SJSA1 (cell line): Measurements from ENCODE around the gene ZDHHC3. TPM values are rescaled to one million over a fixed set of nuclear protein-coding genes. Genes with fewer than 3 reads are reported as not detected.

Source experiments
- DNase-seq, 2 experiments: peaks; one replicate each; pipeline ENCODE4 v3.0.0-alpha.2; 2015 to 2020; ENCODE audit warnings: low spot score in 2 of 2, low read depth in 1 of 2
- H3K27ac ChIP-seq: fragments of 250-450 bp; sonication (Bioruptor Pico); 2 replicates; pipeline ENCODE4 v1.5.1; 2020; ENCODE audit warnings: mild to moderate bottlenecking, moderate library complexity
- H3K27me3 ChIP-seq: fragments of 250-450 bp; sonication (Bioruptor Pico); replicated peaks from 2 replicates; pipeline ENCODE4 v1.5.1; 2020; ENCODE audit warnings: mild to moderate bottlenecking, moderate library complexity
- H3K36me3 ChIP-seq: fragments of 250-450 bp; sonication (Bioruptor Pico); 2 replicates; pipeline ENCODE4 v1.5.1; 2020; ENCODE audit warnings: mild to moderate bottlenecking
- H3K4me1 ChIP-seq: fragments of 250-450 bp; sonication (Bioruptor Pico); replicated peaks from 2 replicates; pipeline ENCODE4 v1.6.1; 2021; ENCODE audit warnings: mild to moderate bottlenecking
- H3K4me3 ChIP-seq: fragments of 250-450 bp; sonication (Bioruptor Pico); 2 replicates; pipeline ENCODE4 v1.5.1; 2020; ENCODE audit warnings: mild to moderate bottlenecking
- H3K9me3 ChIP-seq: fragments of 250-450 bp; sonication (Bioruptor Pico); replicated peaks from 2 replicates; pipeline ENCODE4 v1.5.1; 2020; ENCODE audit warnings: mild to moderate bottlenecking
- total RNA-seq: library from RNA; depleted of rRNA; stranded (reverse); fragments of >200 nt; shearing (Covaris generic); gene quantifications from 2 replicates; pipeline ENCODE4 v1.2.3, GENCODE V29; 2014; rRNA removed

ZDHHC3 gene
- total RNA-seq, 1 experiment from 2014 or later: 48.8 TPM

DNA sequence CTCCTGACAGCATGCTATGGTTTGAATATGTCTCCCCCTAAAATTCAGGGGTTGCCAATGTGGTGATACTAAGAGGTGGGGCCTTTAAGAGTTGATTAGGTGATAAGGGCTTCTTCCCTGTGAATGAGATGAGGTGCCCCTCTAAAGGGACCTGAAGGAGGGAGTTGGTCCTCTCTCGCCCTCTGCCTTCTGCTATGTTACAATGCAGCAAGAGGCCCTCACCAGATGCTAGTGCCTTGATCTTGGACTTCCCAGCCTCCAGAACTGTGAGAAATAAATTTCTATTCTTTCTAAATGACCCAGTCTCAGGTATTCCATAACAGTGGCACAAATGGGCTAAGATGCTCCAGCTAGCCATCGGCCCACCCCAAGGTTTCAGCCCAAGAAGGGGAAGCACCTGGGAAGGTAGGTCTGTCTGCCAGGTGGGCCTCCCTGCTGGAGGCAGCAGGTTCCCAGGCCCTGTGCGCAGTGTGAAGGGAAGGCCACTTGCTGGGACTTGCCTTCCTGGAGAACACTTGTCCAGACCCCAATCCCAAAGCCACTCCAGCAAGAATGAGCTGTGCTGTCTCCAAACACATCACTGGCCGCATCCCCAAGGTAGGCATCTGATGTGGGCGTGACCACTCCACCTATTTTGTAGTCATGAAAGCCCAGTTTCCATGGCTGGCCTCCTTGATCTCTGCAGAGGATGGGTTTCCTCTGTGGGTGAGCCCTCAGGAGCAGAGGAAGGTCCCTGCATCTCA, 92.6 kb downstream of the ZDHHC3 start:
- DNase-seq: no peak
- Histone ChIP-seq H3K36me3 (no peaks in the 10 kb centered on the region), H3K4me3 (no peak overlapping the region)

DNA sequence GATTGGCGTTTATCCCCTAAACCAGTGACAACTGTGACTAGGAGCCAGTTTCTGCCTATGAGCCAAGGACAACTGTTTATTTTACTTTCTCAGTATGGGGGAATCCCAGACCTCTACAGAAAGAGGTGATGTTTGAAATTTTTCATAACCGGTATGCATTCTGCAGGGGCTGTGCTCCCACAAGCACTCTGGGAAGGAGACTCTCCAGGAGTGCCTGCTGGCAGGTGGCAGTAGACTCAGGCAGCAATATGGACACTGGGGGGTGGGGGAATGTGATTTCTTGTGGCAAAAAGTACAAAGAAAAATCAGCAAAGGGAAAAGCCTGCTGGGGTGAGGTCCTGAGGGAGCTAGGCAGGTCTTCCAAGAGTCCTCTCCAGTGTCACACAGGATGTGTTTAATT, 95.7 kb downstream of the ZDHHC3 start:
- Histone ChIP-seq H3K27ac (no peak overlapping the region), H3K36me3 (no peaks in the 10 kb centered on the region), H3K4me3 (no peak overlapping the region), H3K9me3 (no peaks in the 10 kb centered on the region), H3K4me1 (peaks cover 32% of the 10 kb centered on the region), H3K27me3 (no peaks in the 10 kb centered on the region)
- no peak for DNase-seq

More for the DNA sequence above, 92.6 kb downstream of the ZDHHC3 start:
- Histone ChIP-seq H3K27me3 (no peaks in the 10 kb centered on the region), H3K4me1 (peaks cover 51% of the 10 kb centered on the region), H3K9me3 (no peaks in the 10 kb centered on the region), H3K27ac (peak overlapping the region; percentile 85)

DNA sequence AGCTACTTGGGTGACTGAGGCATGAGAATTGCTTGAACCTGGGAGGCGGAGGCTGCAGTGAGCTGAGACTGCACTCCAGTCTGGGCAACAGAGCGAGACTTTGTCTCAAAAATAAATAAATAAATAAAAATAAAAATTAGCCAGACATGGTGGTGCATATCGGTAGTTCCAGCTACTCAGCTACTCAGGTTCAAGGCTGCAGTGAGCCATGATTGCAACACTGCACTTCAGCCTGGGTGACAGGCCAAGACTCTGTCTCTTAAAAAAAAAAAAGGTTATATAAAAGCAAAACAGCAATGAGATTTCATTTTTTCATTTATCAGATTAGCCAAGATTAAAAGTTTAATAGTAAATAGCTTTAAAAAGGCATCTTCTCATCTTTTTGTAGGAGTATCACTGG, 98.6 kb downstream of the ZDHHC3 start:
- no peaks in the 10 kb centered on the region for H3K9me3 ChIP-seq
- no peak overlapping the region for H3K27ac ChIP-seq
- H3K4me1 ChIP-seq: peaks cover 6% of the 10 kb centered on the region
- no peak for DNase-seq
- no peaks in the 10 kb centered on the region for H3K27me3 ChIP-seq
- no peaks in the 10 kb centered on the region for H3K36me3 ChIP-seq
- no peak overlapping the region for H3K4me3 ChIP-seq

DNA sequence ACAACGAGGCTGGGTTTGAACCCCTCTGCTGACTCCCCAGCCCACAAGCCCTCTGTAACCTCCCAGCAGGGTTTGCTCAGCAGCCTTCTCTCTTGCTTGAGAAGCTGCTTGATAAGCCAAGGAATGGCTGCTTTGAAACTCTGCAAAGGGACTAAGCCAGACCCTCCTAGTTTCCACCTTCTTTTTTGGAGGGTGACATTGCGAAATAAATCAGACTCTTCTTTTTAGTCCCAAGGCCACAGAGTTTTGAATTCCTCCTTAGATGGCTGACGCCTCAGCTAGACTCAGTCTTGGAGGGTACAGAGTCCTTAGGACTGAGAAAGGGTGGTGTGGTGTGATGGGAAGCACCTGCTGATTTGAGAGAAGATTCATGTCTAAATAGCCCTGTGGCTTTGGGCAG, 100.4 kb downstream of the ZDHHC3 start:
- no peak overlapping the region for H3K4me3 ChIP-seq
- peaks cover 6% of the 10 kb centered on the region for H3K4me1 ChIP-seq
- H3K36me3 ChIP-seq: no peaks in the 10 kb centered on the region
- no peak for DNase-seq
- no peaks in the 10 kb centered on the region for H3K9me3 ChIP-seq
- no peak overlapping the region for H3K27ac ChIP-seq
- H3K27me3 ChIP-seq: no peaks in the 10 kb centered on the region

Other genes starting within 250 kb of the ZDHHC3 start
- gene ZNF501, start 246.5 kb downstream of the ZDHHC3 start, total RNA-seq: 0.53 and 4.4 TPM in 2 replicates
- gene KIAA1143, start 214.6 kb downstream of the ZDHHC3 start, total RNA-seq: 16.2 and 21.7 TPM in 2 replicates
- gene KIF15, start 214.4 kb downstream of the ZDHHC3 start, total RNA-seq: 26.1 and 28.9 TPM in 2 replicates
- gene TMEM42, start 114.3 kb downstream of the ZDHHC3 start, total RNA-seq: 3.8 and 4.8 TPM in 2 replicates
- gene TGM4, start 101.6 kb downstream of the ZDHHC3 start, total RNA-seq: 0.05 TPM in 1 of 2 replicates, not detected in the other
- gene EXOSC7, start 70 bp upstream of the ZDHHC3 start, total RNA-seq: 52.2 and 92.5 TPM in 2 replicates
- gene CLEC3B, start 50.1 kb upstream of the ZDHHC3 start, total RNA-seq: 4.4 and 11.6 TPM in 2 replicates
- 0.18 and 0.56 TPM in 2 replicates for gene CDCP1, start 170.2 kb upstream of the ZDHHC3 start, total RNA-seq